HG03521 (cell line): ENCODE measurements around the gene AK1.

Experiments used
- ATAC-seq: cut with Tn5 transposase; IDR thresholded peaks from one replicate; pipeline ENCODE4 v1.9.1; 2021; ENCODE audit warnings: mild to moderate bottlenecking, moderate library complexity; ENCODE audit not compliant: unreplicated experiment

The AK1 gene

GRCh38 chr9:127825319-127826051 lies 52.0 kb downstream of the AK1 start:
- no peak for ATAC-seq

DNA sequence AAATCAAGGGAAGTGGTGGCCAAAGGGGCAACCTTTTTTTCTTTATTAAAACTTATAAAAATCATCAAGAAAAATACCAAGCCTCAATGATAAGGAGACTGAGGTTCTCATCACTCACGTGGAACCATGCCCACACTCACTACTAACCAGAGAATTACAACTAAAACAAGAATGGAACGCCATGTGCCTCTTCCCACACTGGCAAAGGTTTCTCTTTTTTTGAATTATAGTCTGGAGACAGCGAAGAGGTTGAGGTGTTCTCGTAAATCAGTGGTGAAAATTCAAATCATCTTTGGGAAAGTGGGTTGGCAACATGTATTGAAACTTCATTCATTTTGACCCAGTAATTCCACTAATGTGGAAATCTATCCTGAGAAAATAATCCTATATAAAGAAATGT lies 55.4 kb downstream of the AK1 start:
- no peak for ATAC-seq

GRCh38 chr9:127818574-127818973 lies 58.9 kb downstream of the AK1 start:
- ATAC-seq = no peak

DNA sequence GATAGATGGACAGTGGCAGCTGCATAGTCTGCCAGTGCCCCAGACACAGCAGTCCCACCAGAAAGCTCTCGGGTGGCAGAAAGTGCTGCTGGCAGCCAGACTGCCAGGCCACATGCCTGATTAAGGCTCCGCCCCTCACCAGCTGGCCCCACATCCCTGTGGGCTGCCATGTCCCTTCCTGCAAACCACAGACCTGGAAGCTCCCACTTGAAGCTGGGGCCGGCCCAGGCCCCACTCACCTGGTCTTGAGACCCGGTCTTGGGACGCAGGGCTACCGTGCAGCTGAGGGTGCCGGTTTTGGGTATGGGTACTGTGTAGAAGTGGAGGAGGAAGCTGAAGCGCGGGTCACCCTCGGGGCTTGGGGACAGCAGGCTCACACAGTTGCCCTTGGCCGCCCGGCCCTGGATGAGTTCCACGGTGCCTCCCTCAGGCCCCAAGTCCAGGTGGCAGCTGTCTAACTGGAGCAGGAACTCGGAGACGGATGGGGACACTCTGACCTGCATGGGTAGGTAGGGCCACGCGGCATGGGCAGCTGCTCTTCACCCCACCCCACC lies 59.5 kb downstream of the AK1 start:
- ATAC-seq = no peak

- no peak for ATAC-seq
These were observed 60.7 kb downstream of the AK1 start for GRCh38 chr9:127816728-127817127.
